Measurements from ENCODE around the gene ZSWIM5.

DNA sequence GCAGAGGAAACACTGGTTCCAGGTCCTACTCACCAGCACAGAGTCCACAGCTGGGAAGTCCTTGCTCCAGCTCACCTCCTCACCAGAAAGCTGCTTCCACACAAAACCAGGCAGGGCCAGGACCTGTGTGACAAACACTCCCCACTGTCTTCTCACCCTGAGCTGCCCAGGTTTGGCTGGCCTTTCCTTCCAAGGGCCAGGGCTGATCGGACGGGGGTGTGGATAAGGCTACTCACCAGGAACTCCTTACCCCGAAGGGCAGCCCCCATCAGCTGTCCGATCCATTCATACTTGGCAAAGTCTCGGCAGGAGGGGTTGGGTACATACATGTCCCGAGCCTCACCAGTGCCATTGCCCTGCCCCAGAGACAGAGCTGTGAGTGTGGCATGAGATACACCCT lies 200.6 kb downstream of the ZSWIM5 start:
- TF ChIP-seq CTCF (IDR thresholded peaks at IDR 0.05) (no peak), POLR2A (IDR thresholded peaks at IDR 0.05) (no peak), POLR2AphosphoS5 (IDR thresholded peaks at IDR 0.05) (no peak)

Data from breast epithelium (tissue), 3 donors.